ENCODE measurements around the gene PPP3R2.
"Not testable (repeated sequence)": the region's sequence is repeated elsewhere in the genome, so short reads cannot be mapped to it uniquely, and the experiment has no call there.

Gene PPP3R2

GRCh38 chr9:101594796-101595195 lies at the start of gene PPP3R2:
Gene PPP3R2 (minus strand): TSS chr9:101594969. CDS start chr9:101594921, 48 bp downstream.
- DNase-seq (ENCODE audit: low spot score), result no peak

- DNase-seq (ENCODE audit: low spot score), result no peak
Observed at GRCh38 chr9:101639785-101640665, 45.3 kb upstream of the PPP3R2 start.

- no peak for DNase-seq (ENCODE audit: low spot score)
Observed at GRCh38 chr9:101639311-101639710, 44.5 kb upstream of the PPP3R2 start.

GRCh38 chr9:101636247-101636646 lies 41.5 kb upstream of the PPP3R2 start:
- DNase-seq (ENCODE audit: low spot score), result no peak

DNA sequence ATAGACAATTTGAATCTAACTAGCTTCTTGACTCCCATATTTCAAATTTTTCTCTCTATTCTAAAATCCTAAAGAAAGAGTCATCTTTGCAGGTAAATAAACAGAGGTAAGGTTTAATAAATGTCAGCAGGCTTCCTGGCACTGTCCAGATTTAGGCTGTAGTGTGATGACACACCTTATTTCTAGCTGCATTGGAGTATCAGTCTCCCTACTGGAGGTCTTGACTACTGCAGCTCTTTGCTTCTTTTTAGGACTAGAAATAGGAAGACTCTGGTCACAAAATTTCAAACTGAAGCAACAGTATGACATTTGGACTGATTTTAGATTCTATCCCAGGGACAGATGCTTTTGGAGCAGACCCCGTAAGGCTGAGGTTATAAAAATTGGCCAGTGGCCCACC lies 40.7 kb upstream of the PPP3R2 start:
- no peak for DNase-seq (ENCODE audit: low spot score)

- DNase-seq (ENCODE audit: low spot score), result no peak
Observed at GRCh38 chr9:101634741-101635409, 40.1 kb upstream of the PPP3R2 start.

- DNase-seq (ENCODE audit: low spot score), result no peak
Observed at GRCh38 chr9:101632611-101633010, 37.8 kb upstream of the PPP3R2 start.

DNA sequence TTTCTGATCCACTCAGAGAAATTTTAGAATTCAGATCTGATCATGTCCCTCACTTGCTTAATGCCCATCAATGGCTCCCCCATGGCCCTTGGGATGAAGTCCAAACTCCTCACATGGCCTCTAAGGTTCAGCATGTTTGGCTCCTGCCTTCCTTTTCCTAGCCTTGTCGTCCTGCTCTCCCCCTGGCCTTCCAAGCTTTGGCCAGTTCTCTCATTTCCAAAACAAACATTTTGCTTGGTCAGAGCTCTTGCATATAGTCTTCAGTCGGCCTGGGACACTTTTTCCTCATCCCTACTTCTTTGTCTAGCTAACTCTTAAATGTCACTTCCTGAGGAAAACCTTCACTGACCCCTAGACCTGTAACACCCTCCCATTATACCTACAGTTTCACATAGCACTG lies 37.1 kb upstream of the PPP3R2 start:
- no peak for DNase-seq (ENCODE audit: low spot score)

- DNase-seq (ENCODE audit: low spot score), result no peak
Observed at GRCh38 chr9:101629636-101630035, 34.9 kb upstream of the PPP3R2 start.

DNA sequence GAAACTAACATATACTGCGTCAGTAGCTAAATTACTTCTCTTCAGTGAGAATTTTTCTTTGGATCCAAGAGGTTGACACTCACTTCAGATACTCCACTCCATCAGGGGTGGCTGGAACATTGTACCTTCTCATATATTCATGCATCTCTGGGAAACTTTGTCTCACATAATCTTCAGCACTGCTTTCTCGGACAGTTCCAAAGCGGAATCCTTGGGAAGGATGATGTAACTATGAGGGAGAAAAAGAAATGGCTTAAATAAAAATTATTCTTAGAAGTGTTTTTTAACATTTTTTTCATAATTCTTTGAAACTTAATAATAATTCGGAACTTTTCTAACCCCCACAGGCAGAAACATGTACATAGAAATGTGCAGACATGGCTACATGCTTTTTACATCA lies 33.4 kb upstream of the PPP3R2 start:
- no peak for DNase-seq (ENCODE audit: low spot score)

- DNase-seq (ENCODE audit: low spot score), result no peak
Observed at GRCh38 chr9:101626295-101626694, 31.5 kb upstream of the PPP3R2 start.

- DNase-seq (ENCODE audit: low spot score), result no peak
Observed at GRCh38 chr9:101625876-101626275, 31.1 kb upstream of the PPP3R2 start.

DNA sequence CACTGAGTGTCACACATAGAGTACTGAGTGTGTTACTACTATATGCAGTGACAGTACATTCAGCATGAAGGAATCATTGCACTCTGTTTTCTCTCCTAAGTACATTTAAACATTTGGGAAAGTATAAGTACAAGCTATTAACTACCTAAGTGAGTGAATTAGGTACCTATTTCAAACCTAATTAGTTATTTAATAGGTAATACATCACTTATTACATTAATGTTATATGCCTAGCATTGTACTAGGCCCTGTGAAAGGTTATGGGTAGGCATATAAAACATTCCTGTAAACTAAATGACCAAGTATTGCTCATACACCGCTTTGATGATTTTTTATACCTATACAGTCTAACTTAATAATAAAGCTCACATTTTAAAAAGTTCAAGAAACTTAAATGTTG lies 25.7 kb upstream of the PPP3R2 start:
- DNase-seq (ENCODE audit: low spot score), result no peak

DNA sequence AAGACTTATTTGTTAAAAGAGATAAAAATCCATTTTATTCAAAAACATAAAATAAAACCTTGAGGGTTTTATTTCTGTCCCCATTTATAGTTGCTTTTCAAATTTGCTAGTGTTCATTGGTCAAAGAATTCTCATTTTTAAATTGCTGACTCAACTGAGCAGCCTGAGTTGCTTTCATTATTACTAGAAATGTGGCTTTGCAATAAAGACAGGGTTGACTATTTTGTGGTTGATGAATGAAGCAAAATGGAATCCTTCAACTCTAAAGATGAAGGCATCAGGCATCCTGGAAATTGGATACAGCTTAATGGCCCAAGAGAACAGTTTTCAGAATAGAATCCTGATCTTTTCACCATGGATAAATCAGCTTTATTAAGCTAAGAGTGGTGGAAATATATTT lies 23.9 kb upstream of the PPP3R2 start:
- no peak for DNase-seq (ENCODE audit: low spot score)

DNA sequence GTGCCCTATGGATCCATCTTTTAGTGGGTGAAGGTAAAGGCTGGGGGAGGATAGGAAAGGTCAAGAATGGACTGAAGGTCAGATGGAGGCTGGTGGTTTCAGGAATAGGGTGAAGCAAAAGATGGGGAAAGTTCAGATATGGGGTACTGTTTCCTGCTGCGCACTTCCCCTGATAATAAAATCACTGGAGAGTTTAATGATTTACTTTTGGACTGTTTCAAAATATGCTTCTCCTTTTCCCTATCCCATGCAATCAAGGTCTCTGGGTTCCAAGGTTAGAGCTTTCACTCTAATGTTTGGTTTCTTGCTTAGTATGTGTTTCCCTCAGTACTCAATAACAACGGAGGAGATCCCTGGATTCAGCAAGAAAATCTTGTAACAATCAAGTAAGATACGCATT lies 10.8 kb upstream of the PPP3R2 start:
- no peak for DNase-seq (ENCODE audit: low spot score)

GRCh38 chr9:101604296-101604695 lies 9.5 kb upstream of the PPP3R2 start:
- DNase-seq (ENCODE audit: low spot score), result no peak

DNA sequence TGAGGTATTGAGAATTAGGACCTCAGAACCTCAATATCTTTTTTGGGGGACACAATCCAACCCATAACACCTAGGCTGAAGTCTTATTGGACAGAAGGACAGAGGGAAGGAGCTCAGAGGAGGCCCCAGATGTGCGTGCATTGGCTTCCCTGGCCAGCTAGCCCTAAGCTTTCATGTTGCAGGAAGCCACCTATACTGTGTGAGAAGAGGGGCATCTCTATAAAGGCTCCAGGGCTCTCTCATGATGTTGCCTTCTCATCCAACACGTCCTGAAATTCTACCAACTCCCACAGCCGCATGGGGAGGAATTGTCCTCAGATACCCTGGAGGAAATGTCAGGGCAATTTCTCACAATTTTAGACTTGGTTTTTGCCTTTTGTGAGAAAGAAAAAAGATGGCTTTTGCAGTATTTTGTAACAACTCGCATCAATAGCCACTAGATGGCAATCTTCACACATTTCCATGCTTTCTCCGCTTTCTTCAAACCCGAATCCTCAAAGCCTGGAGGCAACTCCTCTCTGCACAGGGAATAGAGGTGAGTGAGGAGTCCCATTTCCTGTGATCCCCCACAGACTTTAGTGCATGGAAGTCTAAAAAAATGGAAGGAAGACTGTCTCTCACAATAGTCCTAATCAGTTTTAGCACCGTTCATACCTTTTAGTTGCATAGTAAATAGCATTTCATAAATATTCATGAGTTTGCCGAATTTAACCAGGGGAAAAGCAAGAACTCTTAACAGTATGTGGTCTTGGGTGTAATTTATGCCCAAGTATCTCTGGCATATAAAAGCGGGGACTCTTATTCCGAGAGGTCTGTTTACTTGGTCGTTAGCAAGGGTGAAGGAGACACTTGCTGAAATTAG lies 7.4 kb upstream of the PPP3R2 start:
- peak; percentile 32 for DNase-seq (ENCODE audit: low spot score)

DNA sequence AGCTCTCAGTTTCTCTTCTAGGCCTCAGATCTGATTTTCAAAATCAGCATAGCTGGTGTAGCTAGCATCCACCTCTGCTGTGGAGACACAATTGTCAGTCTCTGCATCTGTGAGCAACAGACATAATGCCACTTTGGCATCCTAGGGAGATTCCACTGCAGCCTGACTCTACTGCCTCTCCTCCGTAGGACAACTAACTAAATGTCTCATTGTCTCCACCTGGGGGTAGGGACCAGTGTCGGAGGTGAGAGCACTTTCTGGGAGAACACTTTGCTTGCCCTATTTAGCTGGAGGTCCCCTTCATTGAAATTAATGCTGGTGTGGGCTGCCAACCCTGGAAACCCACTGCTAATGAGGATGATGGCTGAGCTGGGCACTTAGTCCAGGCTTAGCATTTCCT lies 1.4 kb downstream of the PPP3R2 start:
- no peak for DNase-seq (ENCODE audit: low spot score)

DNA sequence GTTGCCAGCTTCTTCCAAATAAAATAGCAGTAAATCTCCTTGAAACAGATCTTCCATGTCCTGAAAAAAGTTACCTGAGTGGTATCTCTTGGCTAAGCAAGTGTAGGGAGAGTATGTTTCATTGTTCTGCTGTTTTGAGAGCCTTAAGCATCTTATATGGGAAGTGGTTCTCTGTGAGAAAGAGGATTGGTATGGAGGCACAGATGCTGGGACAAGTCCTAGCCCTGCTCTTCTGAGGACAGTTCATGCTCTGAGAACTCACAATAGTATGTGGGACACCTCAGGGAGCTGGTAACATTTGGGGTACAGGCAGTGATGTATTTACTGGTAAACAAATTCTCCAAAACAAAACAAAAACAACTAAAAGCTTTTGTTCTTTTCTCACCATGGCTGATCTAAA lies 2.0 kb downstream of the PPP3R2 start:
- no peak for DNase-seq (ENCODE audit: low spot score)

DNA sequence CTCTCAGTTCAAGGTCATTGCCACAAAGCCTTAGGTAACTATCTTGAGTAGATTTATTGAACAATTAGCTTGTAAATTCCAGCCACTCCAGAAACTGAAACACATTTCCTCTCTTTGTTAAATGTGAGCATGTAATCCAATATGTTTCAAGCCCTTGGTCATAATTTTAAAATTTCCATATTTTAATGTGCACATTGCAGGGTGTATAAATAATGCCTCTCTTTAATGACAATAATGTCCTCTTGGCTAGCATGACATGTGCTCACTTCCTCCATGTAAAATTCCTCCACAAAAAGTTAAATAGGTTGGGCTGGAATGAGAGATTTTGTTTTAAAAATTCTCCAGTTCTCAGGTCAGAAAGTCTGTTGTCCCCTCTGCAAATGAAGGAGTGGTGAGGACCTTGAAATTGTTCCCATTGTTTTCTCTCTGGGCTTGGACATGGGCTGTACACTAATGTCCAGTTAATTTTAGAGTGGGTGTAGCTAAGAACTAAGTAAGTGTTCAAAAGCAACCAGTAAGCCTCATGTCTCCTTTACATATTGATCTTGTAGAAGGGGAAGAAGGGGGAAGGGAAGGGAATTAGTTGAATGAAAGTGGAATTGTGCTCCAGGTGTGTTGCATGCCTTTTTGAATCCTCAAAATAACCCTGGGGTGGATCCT lies 2.9 kb downstream of the PPP3R2 start:
- DNase-seq (ENCODE audit: low spot score), result no peak

GRCh38 chr9:101590901-101591300 lies 3.9 kb downstream of the PPP3R2 start:
- no peak for DNase-seq (ENCODE audit: low spot score)

- DNase-seq (ENCODE audit: low spot score), result not testable (repeated sequence)
Observed at GRCh38 chr9:101590074-101590473, 4.7 kb downstream of the PPP3R2 start.
